HCT116 (cell line): ENCODE data around the gene ARHGEF40. TPM values are rescaled to one million over a fixed set of nuclear protein-coding genes. Genes with fewer than 3 reads are reported as not detected.

Experiments
- ATAC-seq: fragments of 200-7000 bp; cut with Tn5 transposase; 2 replicates; pipeline ENCODE4 v1.9.1; 2020; ENCODE audit warnings: mild to moderate bottlenecking, moderate library complexity
- BruUV-seq: library from RNA; stranded (reverse); fragments of 400-500 nt; replicated peaks from 2 replicates; lab custom pipeline; 2021; lab: Mats Ljungman, UMichigan
- CTCF ChIA-PET: fragments of 300-600 bp; sonication (Branson Sonifier 250); formaldehyde crosslinking; loops from one replicate; lab custom pipeline; 2021; ENCODE audit warnings: antibody characterized with exemption; lab: Charles Lee
- POLR2A ChIA-PET: fragments of 300-600, 350-600 bp; sonication (Branson Sonifier 250); formaldehyde crosslinking; loops from one replicate; lab custom pipeline; 2021; ENCODE audit warnings: antibody characterized with exemption; lab: Charles Lee
- RAD21 ChIA-PET, 2 experiments: fragments of 300-600 bp; sonication (Branson Sonifier 250); formaldehyde crosslinking; loops; one replicate each; lab custom pipeline; 2023; ENCODE audit warnings: low total read pairs in 2 of 2; ENCODE audit not compliant: uncharacterized antibody in 2 of 2, unreplicated experiment in 2 of 2, low non-redundant PET in 1 of 2; lab: Charles Lee
- DNase-seq: peaks from one replicate; pipeline ENCODE4 v3.0.0-alpha.2; 2010; ENCODE audit warnings: low read depth, low spot score
- H2AFZ ChIP-seq: fragments of 200-600 bp; shearing (Covaris generic), sonication (generic); 2 replicates; pipeline ENCODE4 v1.6.1; 2017; ENCODE audit warnings: low read depth, mixed run types, mixed read lengths, antibody characterized with exemption, low read length; ENCODE audit not compliant: poor library complexity, severe bottlenecking
- H3K27ac ChIP-seq: 2 replicates; pipeline ENCODE4 v1.5.1; 2012; ENCODE audit warnings: low read depth, low read length
- H3K27me3 ChIP-seq: fragments of 200-600 bp; sonication (generic); 2 replicates; pipeline ENCODE4 v1.6.1; 2016; ENCODE audit warnings: mixed run types, low read length, mixed read lengths; ENCODE audit not compliant: insufficient read depth
- H3K36me3 ChIP-seq, 2 experiments: fragments of 200-500 bp in 1 of 2; fragments of 200-600 bp in 1 of 2; sonication (Bioruptor generic) in 1 of 2; sonication (generic) in 1 of 2; 2 replicates each; pipeline versions ENCODE4 v1.5.1 to v1.6.1; 2014 to 2016; ENCODE audit warnings: low read length in 2 of 2, inconsistent platforms in 1 of 2, mixed read lengths in 1 of 2, mixed run types in 1 of 2; ENCODE audit not compliant: insufficient read depth in 2 of 2, control insufficient read depth in 1 of 2
- H3K4me1 ChIP-seq, 2 experiments: fragments of 200-600 bp in 1 of 2; sonication (generic) in 1 of 2; 2 replicates each; pipeline versions ENCODE4 v1.5.1 to v1.6.1; 2012 to 2017; ENCODE audit warnings: low read length in 2 of 2, inconsistent platforms in 1 of 2, mild to moderate bottlenecking in 1 of 2, mixed read lengths in 1 of 2, mixed run types in 1 of 2, moderate library complexity in 1 of 2; ENCODE audit not compliant: insufficient read depth in 2 of 2, control insufficient read depth in 1 of 2
- H3K4me2 ChIP-seq: fragments of 200-600 bp; sonication (generic); 2 replicates; pipeline ENCODE4 v1.6.1; 2017; ENCODE audit warnings: mixed run types, low read length, mixed read lengths
- H3K4me3 ChIP-seq, 2 experiments: fragments of 200-600 bp in 1 of 2; sonication (generic) in 1 of 2; replicated peaks in 1 of 2; 2 replicates each; pipeline ENCODE4 v1.5.1; 2011 to 2016; ENCODE audit warnings: low read length in 2 of 2, control low read depth in 1 of 2, low read depth in 1 of 2, mild to moderate bottlenecking in 1 of 2, mixed read lengths in 1 of 2, mixed run types in 1 of 2
- H3K79me2 ChIP-seq: fragments of 200-600 bp; sonication (generic); 2 replicates; pipeline ENCODE4 v1.6.1; 2017; ENCODE audit warnings: mild to moderate bottlenecking, mixed run types, low read length, moderate library complexity, mixed read lengths; ENCODE audit not compliant: insufficient read depth
- H3K9ac ChIP-seq: fragments of 200-600 bp; sonication (generic); 2 replicates; pipeline ENCODE4 v1.6.1; 2016; ENCODE audit warnings: low read length, mixed read lengths
- H3K9me2 ChIP-seq: fragments of 200-600 bp; sonication (generic), shearing (Covaris generic); 2 replicates; pipeline ENCODE4 v1.6.1; 2017; ENCODE audit warnings: mixed run types, mild to moderate bottlenecking, moderate library complexity; ENCODE audit not compliant: insufficient read depth
- H3K9me3 ChIP-seq, 2 experiments: fragments of 200-500 bp in 1 of 2; fragments of 200-600 bp in 1 of 2; sonication (Bioruptor generic) in 1 of 2; sonication (generic) in 1 of 2; 2 replicates each; pipeline ENCODE4 v1.6.1; 2014 to 2017; ENCODE audit warnings: low read length in 2 of 2, mixed read lengths in 2 of 2, inconsistent platforms in 1 of 2, low read depth in 1 of 2, mild to moderate bottlenecking in 1 of 2, mixed run types in 1 of 2, moderate library complexity in 1 of 2; ENCODE audit not compliant: control insufficient read depth in 1 of 2, insufficient read depth in 1 of 2
- H4K20me1 ChIP-seq: fragments of 200-600 bp; sonication (generic), shearing (Covaris generic); 2 replicates; pipeline ENCODE4 v1.6.1; 2017; ENCODE audit warnings: mixed run types, mild to moderate bottlenecking, moderate library complexity; ENCODE audit not compliant: insufficient read depth
- ATF3 ChIP-seq: IDR thresholded peaks from 2 replicates; pipeline ENCODE4 v1.6.1; 2012
- EGR1 ChIP-seq: IDR thresholded peaks from 2 replicates; pipeline ENCODE4 v1.6.1; 2012; ENCODE audit warnings: low read depth
- ELF1 ChIP-seq: IDR thresholded peaks from 2 replicates; pipeline ENCODE4 v1.6.1; 2012; ENCODE audit warnings: low read depth, borderline replicate concordance
- EZH2 ChIP-seq: fragments of 200-600 bp; sonication (generic); IDR thresholded peaks from 2 replicates; pipeline ENCODE4 v1.6.1; 2017; ENCODE audit warnings: antibody characterized with exemption, mixed run types
- EZH2phosphoT487 ChIP-seq: fragments of 200-600 bp; IDR thresholded peaks from 2 replicates; pipeline ENCODE4 v1.6.1; 2018; ENCODE audit warnings: antibody characterized with exemption, borderline replicate concordance
- FOSL1 ChIP-seq: IDR thresholded peaks from 2 replicates; pipeline ENCODE4 v1.6.1; 2012; ENCODE audit warnings: low read depth
- JUND ChIP-seq: IDR thresholded peaks from 2 replicates; pipeline ENCODE4 v1.6.1; 2012
- MAX ChIP-seq: IDR thresholded peaks from 2 replicates; pipeline ENCODE4 v1.6.1; 2012
- POLR2A ChIP-seq: IDR thresholded peaks from 2 replicates; pipeline ENCODE4 v1.7.0; 2011; ENCODE audit warnings: borderline replicate concordance; ENCODE audit not compliant: insufficient read depth, insufficient read length; ENCODE audit errors: extremely low read depth
- POLR2AphosphoS5 ChIP-seq: IDR thresholded peaks from 2 replicates; pipeline ENCODE4 v1.6.1; 2011; ENCODE audit warnings: mild to moderate bottlenecking, low read depth, low read length, moderate library complexity
- RAD21 ChIP-seq: IDR thresholded peaks from 2 replicates; pipeline ENCODE4 v1.6.1; 2012; ENCODE audit warnings: low read depth, mild to moderate bottlenecking
- SP1 ChIP-seq: IDR thresholded peaks from 2 replicates; pipeline ENCODE4 v1.6.1; 2012; ENCODE audit warnings: low read depth
- SRF ChIP-seq: IDR thresholded peaks from 2 replicates; pipeline ENCODE4 v1.6.1; 2012; ENCODE audit warnings: low read depth
- TCF7L2 ChIP-seq: IDR thresholded peaks from 2 replicates; pipeline ENCODE4 v1.7.0; 2011; ENCODE audit warnings: borderline replicate concordance, inconsistent platforms; ENCODE audit not compliant: insufficient read depth, insufficient read length; ENCODE audit errors: extremely low read depth
- ZFX ChIP-seq: fragments of 450-650 bp; IDR thresholded peaks from 2 replicates; pipeline ENCODE4 v1.6.1; 2017
- ZNF274 ChIP-seq: fragments of 200-500 bp; sonication (Bioruptor generic); IDR thresholded peaks from 2 replicates; pipeline ENCODE4 v1.6.1; 2014; ENCODE audit warnings: mild to moderate bottlenecking, low read depth, low read length, inconsistent platforms
- intact Hi-C: fragments of 100-400 bp; cut with micrococcal nuclease; formaldehyde crosslinking; loops from 2 replicates; pipeline ENCODE4 v1.10.0; 2022
- total RNA-seq: library from RNA; stranded (reverse); gene quantifications from one replicate; pipeline ENCODE4 v1.2.1, GENCODE V29; 2021; ENCODE audit not compliant: unreplicated experiment
- TF ChIP-seq, protein P1 (sequence below), 3 experiments: fragments of 200-600 bp in 1 of 3; sonication (generic) in 1 of 3; IDR thresholded peaks in 2 of 3; conservative IDR thresholded peaks in 1 of 3; 2 replicates each; pipeline ENCODE4 v1.5.1; 2012 to 2017; ENCODE audit warnings: low read depth in 2 of 3, low read length in 2 of 3, antibody characterized with exemption in 1 of 3, borderline replicate concordance in 1 of 3, control low read depth in 1 of 3, mild to moderate bottlenecking in 1 of 3, mixed read lengths in 1 of 3, mixed run types in 1 of 3, moderate library complexity in 1 of 3; ENCODE audit not compliant: insufficient read depth in 1 of 3

The ARHGEF40 gene
- total RNA-seq, 1 experiment from 2014 or later, result 6.3 TPM

- intact Hi-C loops, result no loop called here
- Histone ChIP-seq H2AFZ (no peak within 1 kb of the TSS), H3K79me2 (no peaks in the 10 kb centered on the region), H3K4me3 (no peak within 1 kb of the TSS), H3K4me2 (no peak within 1 kb of the TSS), H3K4me1 (peaks cover 0 to 4% of the 10 kb centered on the region in 2 experiments; a peak in 1 of 4 replicates), H3K27me3 (no peaks in the 10 kb centered on the region), H3K9ac (no peak within 1 kb of the TSS), H3K9me2 (no peaks in the 10 kb centered on the region), H3K36me3 (no peaks in the 10 kb centered on the region), H3K27ac (no peak within 1 kb of the TSS), H3K9me3 (no peaks in the 10 kb centered on the region), H4K20me1 (no peaks in the 10 kb centered on the region)
- ChIA-PET CTCF (interaction anchor here (0.8 to 5.4 kb wide), 3 partner anchors 27 to 71 kb away, joined by 3 to 148 read pairs (median 4); no protein-coding TSS in a partner anchor), POLR2A (no interaction called here), RAD21 (no interaction called here)
- ATAC-seq, result no peak
- no TSS peak for BruUV-seq
- TF ChIP-seq SP1, result no peak
- no peak for TF ChIP-seq ZFX
- no peak for TF ChIP-seq MAX
- TF ChIP-seq EZH2phosphoT487, result no peak
- no peak for TF ChIP-seq ZNF274
- TF ChIP-seq POLR2AphosphoS5, result no peak
- no peak for DNase-seq
These were observed 28.2 kb upstream of the ARHGEF40 start, which contains the start of gene RNASE7 for GRCh38 chr14:21041676-21042433. RNASE7 (plus strand) TSS chr14:21042362; CDS start chr14:21042993, 631 bp downstream.

DNA sequence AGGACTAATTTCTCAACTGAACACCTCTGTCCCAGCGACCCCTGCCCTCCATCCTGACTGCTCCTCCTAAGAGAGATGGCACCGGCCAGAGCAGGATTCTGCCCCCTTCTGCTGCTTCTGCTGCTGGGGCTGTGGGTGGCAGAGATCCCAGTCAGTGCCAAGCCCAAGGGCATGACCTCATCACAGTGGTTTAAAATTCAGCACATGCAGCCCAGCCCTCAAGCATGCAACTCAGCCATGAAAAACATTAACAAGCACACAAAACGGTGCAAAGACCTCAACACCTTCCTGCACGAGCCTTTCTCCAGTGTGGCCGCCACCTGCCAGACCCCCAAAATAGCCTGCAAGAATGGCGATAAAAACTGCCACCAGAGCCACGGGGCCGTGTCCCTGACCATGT is 27.2 kb upstream of the ARHGEF40 start:
- H4K20me1 ChIP-seq, result no peaks in the 10 kb centered on the region
- CTCF ChIA-PET, result interaction anchor here (5.4 kb wide), 1 partner anchor 28 kb away, joined by 148 read pairs; no protein-coding TSS in a partner anchor
- H3K27me3 ChIP-seq, result no peaks in the 10 kb centered on the region
- H3K4me2 ChIP-seq, result no peak overlapping the region
- no peak overlapping the region for H3K4me3 ChIP-seq
- H3K4me1 ChIP-seq, result no peaks in the 10 kb centered on the region
- no peak for ATAC-seq
- POLR2A ChIA-PET, result no interaction called here
- no peak overlapping the region for H3K27ac ChIP-seq
- H3K79me2 ChIP-seq, result no peaks in the 10 kb centered on the region
- H3K9me3 ChIP-seq, result no peaks in the 10 kb centered on the region
- no peak for TF ChIP-seq ATF3
- TF ChIP-seq ZFX, result no peak
- TF ChIP-seq ZNF274, result no peak
- TF ChIP-seq JUND, result no peak
- TF ChIP-seq POLR2A, result no peak
- no peak for TF ChIP-seq TCF7L2
- TF ChIP-seq ELF1, result no peak
- TF ChIP-seq SRF, result no peak
- no peak for TF ChIP-seq EZH2phosphoT487
- TF ChIP-seq POLR2AphosphoS5, result no peak
- TF ChIP-seq EZH2, result no peak
- TF ChIP-seq, protein P1, sequence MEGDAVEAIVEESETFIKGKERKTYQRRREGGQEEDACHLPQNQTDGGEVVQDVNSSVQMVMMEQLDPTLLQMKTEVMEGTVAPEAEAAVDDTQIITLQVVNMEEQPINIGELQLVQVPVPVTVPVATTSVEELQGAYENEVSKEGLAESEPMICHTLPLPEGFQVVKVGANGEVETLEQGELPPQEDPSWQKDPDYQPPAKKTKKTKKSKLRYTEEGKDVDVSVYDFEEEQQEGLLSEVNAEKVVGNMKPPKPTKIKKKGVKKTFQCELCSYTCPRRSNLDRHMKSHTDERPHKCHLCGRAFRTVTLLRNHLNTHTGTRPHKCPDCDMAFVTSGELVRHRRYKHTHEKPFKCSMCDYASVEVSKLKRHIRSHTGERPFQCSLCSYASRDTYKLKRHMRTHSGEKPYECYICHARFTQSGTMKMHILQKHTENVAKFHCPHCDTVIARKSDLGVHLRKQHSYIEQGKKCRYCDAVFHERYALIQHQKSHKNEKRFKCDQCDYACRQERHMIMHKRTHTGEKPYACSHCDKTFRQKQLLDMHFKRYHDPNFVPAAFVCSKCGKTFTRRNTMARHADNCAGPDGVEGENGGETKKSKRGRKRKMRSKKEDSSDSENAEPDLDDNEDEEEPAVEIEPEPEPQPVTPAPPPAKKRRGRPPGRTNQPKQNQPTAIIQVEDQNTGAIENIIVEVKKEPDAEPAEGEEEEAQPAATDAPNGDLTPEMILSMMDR (IDR thresholded peaks at IDR 0.05 in 2 of 3, conservative IDR thresholded peaks at IDR 0.05 in 1 of 3; ENCODE audit: borderline replicate concordance in 1 of 3, insufficient read depth in 1 of 3, low read depth in 2 of 3, low read length in 2 of 3), result no peak
- no peak for TF ChIP-seq MAX
- TF ChIP-seq RAD21, result no peak
- no peak for TF ChIP-seq FOSL1
- no peak for TF ChIP-seq EGR1
- intact Hi-C loops, result no loop called here
- H3K9me2 ChIP-seq, result no peaks in the 10 kb centered on the region
- no peak overlapping the region for H3K9ac ChIP-seq
- BruUV-seq, result no TSS peak
- no peak for DNase-seq
- RAD21 ChIA-PET, result interaction anchor here (0.9 to 1.2 kb wide), 2 partner anchors 28 kb away, joined by 4 read pairs; no protein-coding TSS in a partner anchor
- no peak overlapping the region for H2AFZ ChIP-seq
- no peaks in the 10 kb centered on the region for H3K36me3 ChIP-seq
